SK-N-SH (cell line): ENCODE results near the gene SOS2. TPM values are rescaled to one million over a fixed set of nuclear protein-coding genes. Genes with fewer than 3 reads are reported as not detected.

ENCODE experiments used
- CTCF ChIA-PET: fragments of 300-600, 350-600 bp; formaldehyde crosslinking; extraction: SDS; loops from one replicate; lab custom pipeline; 2021; lab: Yijun Ruan, JAX
- POLR2A ChIA-PET: fragments of 350-600 bp; sonication (Branson Sonifier 250); formaldehyde crosslinking; extraction: SDS; loops from one replicate; lab custom pipeline; 2020; ENCODE audit warnings: antibody characterized with exemption, inconsistent platforms; lab: Yijun Ruan, JAX
- DNase-seq: peaks from one replicate; pipeline ENCODE4 v3.0.0; 2012
- H2AFZ ChIP-seq: fragments of 200-600 bp; sonication (generic); 2 replicates; pipeline ENCODE4 v1.8.1; 2016; ENCODE audit warnings: antibody characterized with exemption, mild to moderate bottlenecking, low read depth
- H3F3A ChIP-seq: fragments of 200-600 bp; sonication (generic); replicated peaks from 2 replicates; pipeline ENCODE3; 2016; ENCODE audit warnings: antibody characterized with exemption, mild to moderate bottlenecking; ENCODE audit not compliant: insufficient read depth
- H3K27ac ChIP-seq, 2 experiments: fragments of 200-500 bp in 1 of 2; fragments of 200-600 bp in 1 of 2; sonication (Bioruptor generic) in 1 of 2; sonication (generic), shearing (Covaris generic) in 1 of 2; 2 replicates each; pipeline versions ENCODE4 v1.5.1 to v1.6.1; 2014 to 2016; ENCODE audit warnings: low read depth in 2 of 2, inconsistent platforms in 1 of 2, low read length in 1 of 2, mild to moderate bottlenecking in 1 of 2, mixed read lengths in 1 of 2
- H3K27me3 ChIP-seq: fragments of 200-600 bp; sonication (generic), shearing (Covaris generic); 2 replicates; pipeline ENCODE4 v1.6.1; 2016; ENCODE audit warnings: mixed run types; ENCODE audit not compliant: insufficient read depth
- H3K36me3 ChIP-seq, 2 experiments: fragments of 200-500 bp in 1 of 2; fragments of 200-600 bp in 1 of 2; sonication (Bioruptor generic) in 1 of 2; sonication (generic) in 1 of 2; replicated peaks in 1 of 2; 2 replicates each; pipeline versions ENCODE3 to v1.5.1; 2014 to 2016; ENCODE audit warnings: low read length in 1 of 2, mild to moderate bottlenecking in 1 of 2; ENCODE audit not compliant: insufficient read depth in 2 of 2, control insufficient read depth in 1 of 2
- H3K4me1 ChIP-seq, 2 experiments: fragments of 200-500 bp in 1 of 2; fragments of 200-600 bp in 1 of 2; sonication (Bioruptor generic) in 1 of 2; sonication (generic), shearing (Covaris generic) in 1 of 2; 2 replicates each; pipeline versions ENCODE4 v1.5.1 to v1.6.1; 2014 to 2016; ENCODE audit warnings: low read depth in 1 of 2, low read length in 1 of 2, mixed run types in 1 of 2; ENCODE audit not compliant: insufficient read depth in 2 of 2, control insufficient read depth in 1 of 2
- H3K4me2 ChIP-seq: fragments of 200-600 bp; sonication (generic), shearing (Covaris generic); 2 replicates; pipeline ENCODE4 v1.6.1; 2017; ENCODE audit warnings: mixed run types
- H3K4me3 ChIP-seq, 2 experiments: fragments of 200-500 bp in 1 of 2; fragments of 200-600 bp in 1 of 2; sonication (Bioruptor generic) in 1 of 2; sonication (generic), shearing (Covaris generic) in 1 of 2; 2 replicates each; pipeline versions ENCODE4 v1.5.1 to v1.8.1; 2014 to 2016; ENCODE audit warnings: low read depth in 2 of 2, inconsistent platforms in 1 of 2, low read length in 1 of 2, mild to moderate bottlenecking in 1 of 2, mixed read lengths in 1 of 2, moderate library complexity in 1 of 2
- H3K79me2 ChIP-seq: fragments of 200-600 bp; sonication (generic); 2 replicates; pipeline ENCODE4 v1.8.1; 2017; ENCODE audit warnings: mild to moderate bottlenecking; ENCODE audit not compliant: insufficient read depth
- H3K9ac ChIP-seq: fragments of 200-600 bp; sonication (generic); 2 replicates; pipeline ENCODE4 v1.6.1; 2017; ENCODE audit warnings: mixed run types
- H3K9me2 ChIP-seq: fragments of 200-600 bp; sonication (generic); 2 replicates; pipeline ENCODE4 v1.6.1; 2017; ENCODE audit warnings: mixed run types
- H3K9me3 ChIP-seq: fragments of 200-600 bp; sonication (generic); 2 replicates; pipeline ENCODE4 v1.6.1; 2017; ENCODE audit warnings: mixed run types, mild to moderate bottlenecking, moderate library complexity
- H4K20me1 ChIP-seq: fragments of 200-600 bp; sonication (generic); 2 replicates; pipeline ENCODE4 v1.6.1; 2017; ENCODE audit warnings: mild to moderate bottlenecking, mixed run types; ENCODE audit not compliant: insufficient read depth
- ELF1 ChIP-seq: IDR thresholded peaks from 2 replicates; pipeline ENCODE4 v1.4.0; 2012
- EP300 ChIP-seq, 2 experiments: IDR thresholded peaks; 2 replicates each; pipeline versions ENCODE4 v1.4.0 to v1.6.1; 2012; ENCODE audit warnings: borderline replicate concordance in 1 of 2, low read depth in 1 of 2, low read length in 1 of 2
- EZH2phosphoT487 ChIP-seq: fragments of 200-600 bp; sonication (generic); IDR thresholded peaks from 2 replicates; pipeline ENCODE4 v1.6.1; 2017; ENCODE audit warnings: low read depth, mixed run types, mild to moderate bottlenecking, antibody characterized with exemption, moderate library complexity, borderline replicate concordance
- FOSL2 ChIP-seq: IDR thresholded peaks from 2 replicates; pipeline ENCODE4 v1.4.0; 2012; ENCODE audit warnings: low read depth, mild to moderate bottlenecking, moderate library complexity, borderline replicate concordance
- GATA2 ChIP-seq: sonication (generic); formaldehyde crosslinking; IDR thresholded peaks from 2 replicates; pipeline ENCODE4 v1.5.0; 2020; ENCODE audit warnings: mild to moderate bottlenecking, missing genetic modification reagents
- IRF3 ChIP-seq: fragments of 150-350 bp; IDR thresholded peaks from 2 replicates; pipeline ENCODE4 v1.6.1; 2016; ENCODE audit warnings: mild to moderate bottlenecking, low read depth, low read length
- MAX ChIP-seq: IDR thresholded peaks from 2 replicates; pipeline ENCODE4 v1.4.0; 2012; ENCODE audit warnings: low read depth
- MEF2A ChIP-seq: IDR thresholded peaks from 2 replicates; pipeline ENCODE4 v1.4.0; 2012; ENCODE audit warnings: low read depth, borderline replicate concordance
- NFIC ChIP-seq: IDR thresholded peaks from 2 replicates; pipeline ENCODE4 v1.4.0; 2012; ENCODE audit warnings: borderline replicate concordance
- NRF1 ChIP-seq: IDR thresholded peaks from 2 replicates; pipeline ENCODE4 v1.6.1; 2012; ENCODE audit warnings: low read depth, mild to moderate bottlenecking, low read length
- PBX3 ChIP-seq: IDR thresholded peaks from 2 replicates; pipeline ENCODE4; 2012
- RCOR1 ChIP-seq: fragments of 150-350 bp; IDR thresholded peaks from 2 replicates; pipeline ENCODE4 v1.6.1; 2017; ENCODE audit warnings: antibody characterized with exemption, low read length
- RFX5 ChIP-seq: IDR thresholded peaks from 2 replicates; pipeline ENCODE4 v1.6.1; 2012; ENCODE audit warnings: mild to moderate bottlenecking, improper control_type of control experiment, low read length
- RXRA ChIP-seq: IDR thresholded peaks from 2 replicates; pipeline ENCODE4 v1.4.0; 2012; ENCODE audit warnings: low read depth, mild to moderate bottlenecking, borderline replicate concordance
- TCF12 ChIP-seq: IDR thresholded peaks from 2 replicates; pipeline ENCODE4 v1.4.0; 2012
- TEAD4 ChIP-seq: IDR thresholded peaks from 2 replicates; pipeline ENCODE4 v1.4.0; 2012; ENCODE audit warnings: mild to moderate bottlenecking, borderline replicate concordance; ENCODE audit not compliant: insufficient read depth
- USF2 ChIP-seq: fragments of 150-350 bp; IDR thresholded peaks from 2 replicates; pipeline ENCODE4 v1.6.1; 2017; ENCODE audit warnings: antibody characterized with exemption, low read length, low read depth, borderline replicate concordance
- ZBTB33 ChIP-seq: IDR thresholded peaks from 2 replicates; pipeline ENCODE4 v1.4.0; 2012; ENCODE audit warnings: low read depth, borderline replicate concordance
- WGBS: methylation state at CpG from one replicate; pipeline ENCODE4 v1.1.6; 2017; ENCODE audit warnings: low lambda C conversion rate; 5-methylcytosine and 5-hydroxymethylcytosine counted together
- polyA plus RNA-seq, 3 experiments: library from polyadenylated mRNA; depleted of rRNA; stranded (reverse); fragments of >200 nt; gene quantifications; 2 replicates each; pipeline ENCODE4 v1.2.3, GENCODE V29; 2012

Gene SOS2
- polyA plus RNA-seq, 1 of the 3 experiments (the other 2 are of a cell fraction), result 6.2 TPM

- no peak for TF ChIP-seq GATA2 (CRISPR knock-in tag)
- no peak for TF ChIP-seq NFIC
- no peak for TF ChIP-seq EZH2phosphoT487
- TF ChIP-seq PBX3, result no peak
- no peak for TF ChIP-seq TEAD4
- TF ChIP-seq MAX, result no peak
- TF ChIP-seq NRF1, result no peak
- no peak for TF ChIP-seq MEF2A
- no peak for TF ChIP-seq RCOR1
- no peak for TF ChIP-seq EP300 (IDR thresholded peaks at IDR 0.05; ENCODE audit: borderline replicate concordance in 1 of 2, low read depth in 1 of 2, low read length in 1 of 2)
- no peak for TF ChIP-seq USF2
- no peak for TF ChIP-seq FOSL2
- no peak for TF ChIP-seq ZBTB33
- TF ChIP-seq RXRA, result no peak
- no peak for TF ChIP-seq ELF1
- TF ChIP-seq TCF12, result no peak
- TF ChIP-seq IRF3, result no peak
- TF ChIP-seq RFX5, result no peak
- Histone ChIP-seq H3K9ac (no peak overlapping the region), H3F3A (peaks cover 10% of the 10 kb centered on the region), H3K27me3 (no peaks in the 10 kb centered on the region), H3K27ac (no peak overlapping the region), H3K9me2 (no peaks in the 10 kb centered on the region), H3K9me3 (no peaks in the 10 kb centered on the region), H3K4me3 (no peak overlapping the region), H3K36me3 (peaks cover 29 to 62% of the 10 kb centered on the region in 2 experiments), H3K4me1 (no peaks in the 10 kb centered on the region), H3K79me2 (0 out of 2 replicates have a peak, but pooled peaks cover 3% of the 10 kb centered on the region), H3K4me2 (no peak overlapping the region), H4K20me1 (no peaks in the 10 kb centered on the region), H2AFZ (no peak overlapping the region)
- ChIA-PET POLR2A (interaction anchor here (0.6 to 0.7 kb wide), 2 partner anchors 24 to 458 kb away, joined by 4 to 6 read pairs; no protein-coding TSS in a partner anchor), CTCF (interaction anchor here (1.1 kb wide), 1 partner anchor 324 kb away, joined by 3 read pairs; no protein-coding TSS in a partner anchor)
- no peak for DNase-seq
- WGBS, result 81% methylated on average over 1 of the region's 1 CpG
Observed at GRCh38 chr14:50186107-50186506, 45.3 kb downstream of the SOS2 start.
